ENCODE measurements around the gene DNMT1. TPM values are rescaled to one million over a fixed set of nuclear protein-coding genes. Genes with fewer than 3 reads are reported as not detected.
A peak's percentile ranks its signal among the peaks of the same experiment; 100 is the strongest.

DNMT1 gene
- total RNA-seq, 1 donor from 2014 or later, result 70.8 TPM

- no peak for DNase-seq (ENCODE audit: low spot score)
- no peak for ATAC-seq
- intact Hi-C loops (cut with DNase I), result loop anchor here (10.0 kb wide), 1 partner anchor 173 kb away; the partner anchor contains the start of gene OLFM2
These were observed 86.9 kb downstream of the DNMT1 start for GRCh38 chr19:10107817-10108367.

DNA sequence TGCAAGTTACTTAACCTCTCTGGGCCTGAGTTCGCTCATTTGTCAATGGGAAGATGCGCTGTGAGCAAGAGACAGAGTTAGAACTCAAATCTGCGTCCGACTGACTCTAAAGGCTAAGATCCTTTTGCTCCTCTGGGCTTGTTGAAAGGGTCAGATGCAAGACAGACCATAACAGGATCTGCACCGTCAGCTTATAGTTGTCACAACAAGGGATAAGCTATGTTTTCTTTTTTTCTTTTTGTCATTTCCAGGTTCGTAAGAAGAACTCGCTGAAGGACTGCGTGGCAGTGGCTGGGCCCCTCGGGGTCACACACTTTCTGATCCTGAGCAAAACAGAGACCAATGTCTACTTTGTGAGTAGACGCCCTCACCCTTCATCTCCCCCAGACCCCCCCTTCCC, 87.5 kb downstream of the DNMT1 start:
- DNase-seq (ENCODE audit: low spot score) (no peak), ATAC-seq (no peak)
- intact Hi-C loops (cut with DNase I), result loop anchor here (10.0 kb wide), 1 partner anchor 172 kb away; the partner anchor contains the start of gene OLFM2

GRCh38 chr19:10106100-10106936, 88.4 kb downstream of the DNMT1 start, which contains the start of gene PPAN:
TSS of gene PPAN (plus strand) at chr19:10106362. CDS start at chr19:10106395, 33 bp downstream.
- peak; percentile 99 for ATAC-seq
- intact Hi-C loops (cut with DNase I), result loop anchor here (10.0 kb wide), 1 partner anchor 172 kb away; the partner anchor contains the start of gene OLFM2
- peak; percentile 99 for DNase-seq (ENCODE audit: low spot score)

- peak; percentile 4 for ATAC-seq
- no peak for DNase-seq (ENCODE audit: low spot score)
- intact Hi-C loops (cut with DNase I), result loop anchor here (10.0 kb wide), 1 partner anchor 171 kb away; the partner anchor contains the start of gene OLFM2
These were observed 89.1 kb downstream of the DNMT1 start for GRCh38 chr19:10105509-10106099.

DNA sequence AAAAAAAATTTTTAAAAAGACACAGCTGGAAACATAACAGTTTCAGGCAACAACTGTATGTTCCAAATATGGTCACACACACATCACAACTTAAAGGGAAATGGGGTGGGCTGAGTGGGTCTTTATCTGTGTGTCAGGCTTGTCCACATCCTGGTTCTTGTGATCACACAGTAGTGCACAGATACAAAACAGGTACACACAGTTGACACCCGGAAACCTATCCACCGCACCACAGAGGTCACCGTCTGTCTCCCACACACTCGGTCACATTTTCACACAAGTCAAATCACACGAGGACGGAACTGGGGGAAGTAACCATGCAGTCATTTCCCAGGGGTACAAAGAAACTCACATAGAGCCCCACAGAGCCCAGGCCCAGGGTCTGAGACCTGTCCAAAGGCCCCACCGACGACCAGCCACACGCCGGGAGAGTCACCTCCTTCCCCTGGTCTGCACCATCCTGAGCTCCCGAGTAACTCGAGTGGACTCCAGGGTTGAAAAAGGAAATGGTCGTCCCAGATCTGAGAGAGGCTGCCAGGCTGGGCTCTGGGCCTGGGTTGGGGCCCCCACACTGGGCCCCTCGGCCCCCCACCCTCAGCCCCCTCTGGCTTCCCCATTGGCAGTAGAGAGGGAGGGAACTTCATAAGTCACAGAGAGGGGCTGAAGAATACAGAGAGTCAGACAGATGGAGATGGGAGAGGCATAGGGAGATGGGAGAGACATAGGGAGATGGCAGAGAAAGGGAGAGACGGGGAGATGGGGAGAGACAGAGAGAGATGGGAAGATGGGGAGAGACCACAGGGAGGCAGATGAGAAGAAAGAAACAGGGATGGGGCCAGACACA, 89.9 kb downstream of the DNMT1 start:
- ATAC-seq (no peak), DNase-seq (ENCODE audit: low spot score) (no peak)
- intact Hi-C loops (cut with DNase I), result loop anchor here (10.0 kb wide), 1 partner anchor 170 kb away; the partner anchor contains the start of gene OLFM2

DNA sequence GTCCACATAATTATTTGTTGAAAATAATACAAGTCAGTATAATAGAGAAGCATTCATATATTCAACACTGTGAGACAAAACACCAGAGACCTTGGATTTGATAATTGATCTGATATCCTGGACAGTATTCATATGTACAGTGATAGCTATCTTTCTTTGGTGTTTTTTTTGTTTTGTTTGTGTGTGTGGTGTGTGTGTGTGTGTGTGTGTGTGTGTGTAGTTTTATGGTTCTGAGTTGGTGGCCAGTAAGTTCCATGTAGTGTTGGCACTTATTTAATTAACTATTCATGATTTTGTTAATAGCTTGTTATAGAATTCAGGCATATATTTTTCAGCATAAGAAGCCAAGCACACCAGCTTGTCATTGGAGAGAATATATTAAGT, 90.6 kb downstream of the DNMT1 start:
- DNase-seq (ENCODE audit: low spot score) (no peak), ATAC-seq (no peak)
- intact Hi-C loops (cut with DNase I), result loop anchor here (10.0 kb wide), 1 partner anchor 169 kb away; the partner anchor contains the start of gene OLFM2

GRCh38 chr19:10102787-10103236, 91.9 kb downstream of the DNMT1 start:
- ATAC-seq, result no peak

DNA sequence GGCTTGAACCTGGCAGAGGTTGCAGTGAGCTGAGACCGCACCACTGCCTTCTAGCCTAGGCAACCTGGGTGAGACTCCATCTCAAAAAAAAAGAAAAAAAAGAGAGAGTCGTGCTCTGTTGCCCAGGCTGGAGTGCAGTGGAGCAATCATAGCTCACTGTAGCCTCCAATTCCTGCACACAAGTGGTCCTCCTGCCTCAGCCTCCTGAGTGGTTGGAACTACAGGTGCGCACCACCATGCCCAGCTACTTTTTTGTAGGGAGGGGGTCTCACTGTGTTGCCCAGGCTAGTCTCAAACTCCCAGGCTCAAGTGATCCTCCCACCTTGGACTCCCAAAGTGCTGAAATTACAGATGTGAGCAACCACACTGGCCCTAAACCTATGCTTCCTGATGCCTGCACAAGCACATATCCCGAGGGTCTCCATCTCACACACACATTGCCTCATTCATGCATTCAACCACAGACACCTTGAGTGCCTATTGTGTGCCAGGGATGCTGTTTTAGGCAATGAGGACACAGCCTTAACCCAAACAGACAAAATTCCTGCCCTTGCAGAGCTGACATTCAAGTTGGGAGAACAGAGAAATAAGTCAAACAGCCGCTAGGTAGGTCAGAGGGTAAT, 94.5 kb downstream of the DNMT1 start:
- ATAC-seq (no peak), DNase-seq (ENCODE audit: low spot score) (no peak)
- intact Hi-C loops (cut with DNase I), result loop anchor here (10.0 kb wide), 1 partner anchor 165 kb away; the partner anchor contains the start of gene OLFM2

More at GRCh38 chr19:10102787-10103236, 91.9 kb downstream of the DNMT1 start:
- no peak for DNase-seq (ENCODE audit: low spot score)
- intact Hi-C loops (cut with DNase I), result loop anchor here (10.0 kb wide), 1 partner anchor 168 kb away; the partner anchor contains the start of gene OLFM2

- ATAC-seq (no peak), DNase-seq (ENCODE audit: low spot score) (peak; percentile 75)
- intact Hi-C loops (cut with DNase I), result no loop called here
These were observed 98.2 kb downstream of the DNMT1 start for GRCh38 chr19:10096615-10096963.

DNA sequence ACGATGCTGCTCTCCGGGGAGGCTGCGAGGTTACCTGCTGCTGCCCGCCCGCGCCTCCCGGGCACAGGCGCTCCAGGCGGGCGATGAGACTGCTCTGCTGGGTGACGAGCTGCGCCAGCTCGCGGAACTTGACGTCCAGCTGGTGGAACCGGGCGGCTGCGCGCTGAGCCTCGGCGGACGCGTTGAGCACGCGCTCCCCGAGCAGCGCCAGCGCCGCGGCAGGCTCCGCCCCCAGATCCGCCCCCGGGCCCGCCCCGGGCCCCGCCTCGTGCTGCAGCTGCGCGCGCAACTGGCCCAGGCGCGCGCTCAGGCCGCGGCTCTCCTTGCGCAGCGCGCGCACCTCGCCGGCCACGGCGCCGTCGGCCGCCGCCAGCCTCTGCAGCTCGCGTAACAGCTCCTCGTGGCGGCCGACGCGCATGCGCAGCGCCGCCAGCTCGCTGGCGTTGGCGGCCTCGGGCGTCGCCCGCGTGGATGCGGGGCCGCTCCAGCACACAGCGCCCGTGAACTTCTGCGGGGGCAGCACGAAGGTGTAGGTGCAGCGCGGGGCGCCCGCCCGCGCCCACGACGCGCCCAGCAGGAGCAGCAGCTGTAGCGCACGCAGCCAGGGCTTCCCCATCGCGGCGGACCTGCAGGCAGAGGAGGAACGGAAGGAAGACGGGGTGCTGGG, 98.7 kb downstream of the DNMT1 start:
- intact Hi-C loops (cut with DNase I), result no loop called here
- DNase-seq (ENCODE audit: low spot score), result peak; percentile 93
- peak; percentile 87 for ATAC-seq

GRCh38 chr19:10095622-10095947, 99.2 kb downstream of the DNMT1 start:
- no peak for DNase-seq (ENCODE audit: low spot score)
- ATAC-seq, result no peak
- intact Hi-C loops (cut with DNase I), result no loop called here

- DNase-seq (ENCODE audit: low spot score) (no peak), ATAC-seq (no peak)
- intact Hi-C loops (cut with DNase I), result no loop called here
These were observed 101.2 kb downstream of the DNMT1 start for GRCh38 chr19:10093295-10094186.

- DNase-seq (ENCODE audit: low spot score) (no peak), ATAC-seq (no peak)
- intact Hi-C loops (cut with DNase I), result no loop called here
These were observed 102.0 kb downstream of the DNMT1 start for GRCh38 chr19:10092648-10093294.

- ATAC-seq (no peak), DNase-seq (ENCODE audit: low spot score) (no peak)
- intact Hi-C loops (cut with DNase I), result no loop called here
These were observed 102.7 kb downstream of the DNMT1 start for GRCh38 chr19:10091895-10092641.

DNA sequence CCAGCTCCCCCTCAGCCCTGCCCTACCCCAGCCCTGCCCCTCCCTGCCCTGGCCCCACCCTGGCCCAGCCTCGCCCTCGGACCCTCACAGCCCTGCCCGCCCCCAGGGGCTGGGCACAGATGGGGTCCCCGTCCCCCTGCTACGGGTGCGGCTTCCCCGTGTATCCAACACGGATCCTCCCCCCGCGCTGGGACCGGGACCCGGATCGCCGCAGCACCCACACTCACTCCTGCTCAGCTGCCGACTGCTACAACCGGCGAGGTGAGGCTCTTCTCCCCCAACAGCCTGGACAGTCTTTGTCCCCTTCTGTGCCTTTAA, 103.4 kb downstream of the DNMT1 start:
- intact Hi-C loops (cut with DNase I), result no loop called here
- ATAC-seq, result no peak

GRCh38 chr19:10089801-10090375, 104.9 kb downstream of the DNMT1 start:
- DNase-seq (ENCODE audit: low spot score) (no peak), ATAC-seq (no peak)
- intact Hi-C loops (cut with DNase I), result no loop called here

More for the DNA sequence above, 103.4 kb downstream of the DNMT1 start:
- DNase-seq (ENCODE audit: low spot score), result no peak
